ENCODE measurements around the gene PSMA6. TPM values are rescaled to one million over a fixed set of nuclear protein-coding genes. Genes with fewer than 3 reads are reported as not detected.
A peak's percentile ranks its signal among the peaks of the same experiment; 100 is the strongest.

PSMA6 gene
- total and polyA plus RNA-seq, 4 donors: 87.5 to 151 (median 98.8) TPM

DNA sequence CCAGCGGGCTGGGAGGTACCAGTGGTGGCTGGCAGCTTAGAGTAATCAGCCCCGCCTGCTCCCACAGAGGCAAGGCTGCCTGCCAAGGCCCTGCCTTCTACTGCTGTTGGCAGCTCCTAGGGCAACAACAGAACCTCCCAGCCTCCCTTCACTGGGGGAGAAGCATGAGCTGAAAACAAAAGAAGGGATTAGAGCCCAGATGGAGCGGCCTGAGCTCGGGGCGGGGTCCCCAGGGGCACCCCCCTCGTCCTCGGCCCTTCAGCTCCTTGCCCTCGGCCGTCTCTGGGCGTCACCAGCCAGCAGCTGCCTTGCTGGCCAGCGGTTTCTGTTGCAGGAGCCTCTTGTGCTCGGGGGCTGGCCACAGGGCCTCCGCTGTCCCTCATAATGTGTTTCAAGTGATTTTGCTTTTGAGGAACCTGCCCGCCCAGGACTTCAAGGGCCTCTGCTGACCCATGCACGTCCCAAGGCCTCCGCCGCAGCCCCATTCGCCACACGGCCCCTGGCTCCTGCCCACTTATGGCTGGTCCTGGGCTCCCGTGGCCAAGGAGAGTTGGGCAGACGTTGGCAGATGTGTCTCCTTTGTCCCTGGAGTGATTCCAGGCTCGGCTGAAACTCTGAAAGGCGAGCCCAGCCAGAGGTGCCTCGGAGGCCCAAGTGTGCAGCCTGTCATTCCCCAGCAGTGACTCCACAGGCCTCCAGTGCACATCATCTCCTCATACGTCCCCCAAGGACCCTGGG lies 49.7 kb downstream of the PSMA6 start:
- H3K4me3 ChIP-seq (ENCODE audit: low read depth in 1 of 3, low read length in 3 of 3): peak overlapping the region in 1 of 3 donors; percentile 32
- DNase-seq (ENCODE audit: low spot score): peak; percentile 74
- no peaks in the 10 kb centered on the region for H3K9me3 ChIP-seq (ENCODE audit: control insufficient read depth in 4 of 4, low read length in 3 of 4)
- no peaks in the 10 kb centered on the region for H3K36me3 ChIP-seq (ENCODE audit: control insufficient read depth in 4 of 4, insufficient read depth in 3 of 4, low read depth in 1 of 4, low read length in 3 of 4)
- peak overlapping the region; percentile 91 to 96 for H3K27ac ChIP-seq (ENCODE audit: low read depth in 1 of 2, low read length in 2 of 2)
- peaks cover 34 to 64% (median 53%) of the 10 kb centered on the region in 4 donors for H3K4me1 ChIP-seq (ENCODE audit: control insufficient read depth in 4 of 4, insufficient read depth in 4 of 4, low read length in 3 of 4)
- WGBS: 16% methylated on average over 25 of the region's 25 CpGs
- no peaks in the 10 kb centered on the region for H3K27me3 ChIP-seq (ENCODE audit: control insufficient read depth in 4 of 4, insufficient read depth in 4 of 4, low read length in 3 of 4)
- peak overlapping the region; percentile 29 to 55 for H3K9ac ChIP-seq (ENCODE audit: low read depth in 1 of 2, low read length in 2 of 2)
- TF ChIP-seq, protein P1, sequence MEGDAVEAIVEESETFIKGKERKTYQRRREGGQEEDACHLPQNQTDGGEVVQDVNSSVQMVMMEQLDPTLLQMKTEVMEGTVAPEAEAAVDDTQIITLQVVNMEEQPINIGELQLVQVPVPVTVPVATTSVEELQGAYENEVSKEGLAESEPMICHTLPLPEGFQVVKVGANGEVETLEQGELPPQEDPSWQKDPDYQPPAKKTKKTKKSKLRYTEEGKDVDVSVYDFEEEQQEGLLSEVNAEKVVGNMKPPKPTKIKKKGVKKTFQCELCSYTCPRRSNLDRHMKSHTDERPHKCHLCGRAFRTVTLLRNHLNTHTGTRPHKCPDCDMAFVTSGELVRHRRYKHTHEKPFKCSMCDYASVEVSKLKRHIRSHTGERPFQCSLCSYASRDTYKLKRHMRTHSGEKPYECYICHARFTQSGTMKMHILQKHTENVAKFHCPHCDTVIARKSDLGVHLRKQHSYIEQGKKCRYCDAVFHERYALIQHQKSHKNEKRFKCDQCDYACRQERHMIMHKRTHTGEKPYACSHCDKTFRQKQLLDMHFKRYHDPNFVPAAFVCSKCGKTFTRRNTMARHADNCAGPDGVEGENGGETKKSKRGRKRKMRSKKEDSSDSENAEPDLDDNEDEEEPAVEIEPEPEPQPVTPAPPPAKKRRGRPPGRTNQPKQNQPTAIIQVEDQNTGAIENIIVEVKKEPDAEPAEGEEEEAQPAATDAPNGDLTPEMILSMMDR (IDR thresholded peaks at IDR 0.05; ENCODE audit: low read depth, low read length, missing input control): no peak
- TF ChIP-seq, protein P2, sequence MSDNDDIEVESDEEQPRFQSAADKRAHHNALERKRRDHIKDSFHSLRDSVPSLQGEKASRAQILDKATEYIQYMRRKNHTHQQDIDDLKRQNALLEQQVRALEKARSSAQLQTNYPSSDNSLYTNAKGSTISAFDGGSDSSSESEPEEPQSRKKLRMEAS (IDR thresholded peaks at IDR 0.05): peak; percentile 74
- TF ChIP-seq NR2F2 (IDR thresholded peaks at IDR 0.05) (peak; percentile 79), FOXA1 (IDR thresholded peaks at IDR 0.05) (peak; percentile 61), HNF4G (IDR thresholded peaks at IDR 0.05) (no peak), SP1 (IDR thresholded peaks at IDR 0.05) (peak; percentile 91), EGR1 (IDR thresholded peaks at IDR 0.05; ENCODE audit: low read depth in 2 of 2) (peak in 1 of 2 donors; percentile 36), RAD21 (IDR thresholded peaks at IDR 0.05) (peak; percentile 34 to 72), GABPA (IDR thresholded peaks at IDR 0.05 in 1 of 2, conservative IDR thresholded peaks at IDR 0.05 in 1 of 2) (peak in 1 of 2 donors; percentile 43), HNF4A (conservative IDR thresholded peaks at IDR 0.05) (peak in 1 of 2 donors; percentile 79), FOXA2 (IDR thresholded peaks at IDR 0.05) (peak; percentile 62), JUND (IDR thresholded peaks at IDR 0.05) (peak in 1 of 2 donors; percentile 38), YY1 (IDR thresholded peaks at IDR 0.05) (peak; percentile 74), RXRA (IDR thresholded peaks at IDR 0.05) (peak in 1 of 2 donors; percentile 94), TAF1 (conservative IDR thresholded peaks at IDR 0.05) (peak; percentile 51)
- TF ChIP-seq, protein P3, sequence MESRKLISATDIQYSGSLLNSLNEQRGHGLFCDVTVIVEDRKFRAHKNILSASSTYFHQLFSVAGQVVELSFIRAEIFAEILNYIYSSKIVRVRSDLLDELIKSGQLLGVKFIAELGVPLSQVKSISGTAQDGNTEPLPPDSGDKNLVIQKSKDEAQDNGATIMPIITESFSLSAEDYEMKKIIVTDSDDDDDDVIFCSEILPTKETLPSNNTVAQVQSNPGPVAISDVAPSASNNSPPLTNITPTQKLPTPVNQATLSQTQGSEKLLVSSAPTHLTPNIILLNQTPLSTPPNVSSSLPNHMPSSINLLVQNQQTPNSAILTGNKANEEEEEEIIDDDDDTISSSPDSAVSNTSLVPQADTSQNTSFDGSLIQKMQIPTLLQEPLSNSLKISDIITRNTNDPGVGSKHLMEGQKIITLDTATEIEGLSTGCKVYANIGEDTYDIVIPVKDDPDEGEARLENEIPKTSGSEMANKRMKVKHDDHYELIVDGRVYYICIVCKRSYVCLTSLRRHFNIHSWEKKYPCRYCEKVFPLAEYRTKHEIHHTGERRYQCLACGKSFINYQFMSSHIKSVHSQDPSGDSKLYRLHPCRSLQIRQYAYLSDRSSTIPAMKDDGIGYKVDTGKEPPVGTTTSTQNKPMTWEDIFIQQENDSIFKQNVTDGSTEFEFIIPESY (IDR thresholded peaks at IDR 0.05): peak; percentile 53
- TF ChIP-seq, protein P4, sequence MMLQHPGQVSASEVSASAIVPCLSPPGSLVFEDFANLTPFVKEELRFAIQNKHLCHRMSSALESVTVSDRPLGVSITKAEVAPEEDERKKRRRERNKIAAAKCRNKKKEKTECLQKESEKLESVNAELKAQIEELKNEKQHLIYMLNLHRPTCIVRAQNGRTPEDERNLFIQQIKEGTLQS (IDR thresholded peaks at IDR 0.05): peak; percentile 16
- TF ChIP-seq, protein P5, sequence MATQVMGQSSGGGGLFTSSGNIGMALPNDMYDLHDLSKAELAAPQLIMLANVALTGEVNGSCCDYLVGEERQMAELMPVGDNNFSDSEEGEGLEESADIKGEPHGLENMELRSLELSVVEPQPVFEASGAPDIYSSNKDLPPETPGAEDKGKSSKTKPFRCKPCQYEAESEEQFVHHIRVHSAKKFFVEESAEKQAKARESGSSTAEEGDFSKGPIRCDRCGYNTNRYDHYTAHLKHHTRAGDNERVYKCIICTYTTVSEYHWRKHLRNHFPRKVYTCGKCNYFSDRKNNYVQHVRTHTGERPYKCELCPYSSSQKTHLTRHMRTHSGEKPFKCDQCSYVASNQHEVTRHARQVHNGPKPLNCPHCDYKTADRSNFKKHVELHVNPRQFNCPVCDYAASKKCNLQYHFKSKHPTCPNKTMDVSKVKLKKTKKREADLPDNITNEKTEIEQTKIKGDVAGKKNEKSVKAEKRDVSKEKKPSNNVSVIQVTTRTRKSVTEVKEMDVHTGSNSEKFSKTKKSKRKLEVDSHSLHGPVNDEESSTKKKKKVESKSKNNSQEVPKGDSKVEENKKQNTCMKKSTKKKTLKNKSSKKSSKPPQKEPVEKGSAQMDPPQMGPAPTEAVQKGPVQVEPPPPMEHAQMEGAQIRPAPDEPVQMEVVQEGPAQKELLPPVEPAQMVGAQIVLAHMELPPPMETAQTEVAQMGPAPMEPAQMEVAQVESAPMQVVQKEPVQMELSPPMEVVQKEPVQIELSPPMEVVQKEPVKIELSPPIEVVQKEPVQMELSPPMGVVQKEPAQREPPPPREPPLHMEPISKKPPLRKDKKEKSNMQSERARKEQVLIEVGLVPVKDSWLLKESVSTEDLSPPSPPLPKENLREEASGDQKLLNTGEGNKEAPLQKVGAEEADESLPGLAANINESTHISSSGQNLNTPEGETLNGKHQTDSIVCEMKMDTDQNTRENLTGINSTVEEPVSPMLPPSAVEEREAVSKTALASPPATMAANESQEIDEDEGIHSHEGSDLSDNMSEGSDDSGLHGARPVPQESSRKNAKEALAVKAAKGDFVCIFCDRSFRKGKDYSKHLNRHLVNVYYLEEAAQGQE (IDR thresholded peaks at IDR 0.05): peak; percentile 86
